Ectodermal cell (in vitro differentiated cells): Measurements from ENCODE around the gene CADM3.

Experiments
- H3K27ac ChIP-seq: 2 replicates; pipeline ENCODE4 v1.7.0; 2013; ENCODE audit warnings: mild to moderate bottlenecking, low read depth, low read length; ENCODE audit not compliant: insufficient read depth, poor library complexity, severe bottlenecking
- H3K27me3 ChIP-seq: 2 replicates; pipeline ENCODE4 v1.7.0; 2013; ENCODE audit warnings: mild to moderate bottlenecking, low read length; ENCODE audit not compliant: insufficient read depth, control insufficient read depth, poor library complexity, severe bottlenecking
- H3K36me3 ChIP-seq: one replicate; pipeline ENCODE4 v1.7.0; 2013; ENCODE audit warnings: low read length; ENCODE audit not compliant: control insufficient read depth, insufficient read depth
- H3K4me1 ChIP-seq: one replicate; pipeline ENCODE4 v1.7.0; 2013; ENCODE audit warnings: low read length; ENCODE audit not compliant: control insufficient read depth, insufficient read depth
- H3K4me3 ChIP-seq: 2 replicates; pipeline ENCODE4 v1.7.0; 2013; ENCODE audit warnings: low read depth, low read length, control low read depth; ENCODE audit not compliant: insufficient read depth
- H3K9me3 ChIP-seq: 2 replicates; pipeline ENCODE4 v1.7.0; 2013; ENCODE audit warnings: mild to moderate bottlenecking, low read length, moderate library complexity; ENCODE audit not compliant: control insufficient read depth
- WGBS, 2 experiments: methylation state at CpG; one replicate each; pipeline ENCODE4 v1.1.7; 2013; ENCODE audit warnings: missing lambda C conversion rate in 2 of 2; 5-methylcytosine and 5-hydroxymethylcytosine counted together

CADM3 gene

DNA sequence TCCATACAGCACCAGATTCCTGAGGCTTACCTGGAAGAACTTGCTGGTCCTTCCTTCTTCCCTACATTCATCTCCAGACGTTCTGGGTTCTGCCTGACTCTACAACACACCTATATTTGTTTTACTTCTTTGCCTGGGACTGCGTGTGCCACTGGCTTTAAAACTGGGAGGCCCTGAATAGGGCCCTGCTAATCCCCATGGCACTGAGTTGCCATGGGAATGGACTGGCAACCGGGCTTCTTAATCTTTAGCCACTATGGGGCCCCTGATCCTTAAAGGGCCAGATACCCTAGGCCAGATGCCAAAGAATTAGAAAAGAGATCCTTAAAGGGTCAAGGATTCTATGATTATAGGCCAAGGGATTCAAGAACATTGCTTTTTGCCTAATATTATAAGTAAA lies 24.4 kb upstream of the CADM3 start:
- Histone ChIP-seq H3K27me3 (no peaks in the 10 kb centered on the region), H3K27ac (no peak overlapping the region), H3K36me3 (no peaks in the 10 kb centered on the region), H3K4me3 (no peak overlapping the region), H3K9me3 (no peaks in the 10 kb centered on the region), H3K4me1 (peaks cover 4% of the 10 kb centered on the region)
- 26 to 55% methylated on average over 3 of the region's 3 CpGs for WGBS, 2 experiments

- no peak overlapping the region for H3K27ac ChIP-seq
- H3K27me3 ChIP-seq: no peaks in the 10 kb centered on the region
- H3K4me1 ChIP-seq: peaks cover under 1% of the 10 kb centered on the region
- no peaks in the 10 kb centered on the region for H3K9me3 ChIP-seq
- WGBS, 2 experiments: 69 to 89% methylated on average over 1 to 3 of the region's 3 CpGs
- H3K36me3 ChIP-seq: no peaks in the 10 kb centered on the region
- no peak overlapping the region for H3K4me3 ChIP-seq
These were observed 19.4 kb upstream of the CADM3 start for GRCh38 chr1:159152031-159152430.

DNA sequence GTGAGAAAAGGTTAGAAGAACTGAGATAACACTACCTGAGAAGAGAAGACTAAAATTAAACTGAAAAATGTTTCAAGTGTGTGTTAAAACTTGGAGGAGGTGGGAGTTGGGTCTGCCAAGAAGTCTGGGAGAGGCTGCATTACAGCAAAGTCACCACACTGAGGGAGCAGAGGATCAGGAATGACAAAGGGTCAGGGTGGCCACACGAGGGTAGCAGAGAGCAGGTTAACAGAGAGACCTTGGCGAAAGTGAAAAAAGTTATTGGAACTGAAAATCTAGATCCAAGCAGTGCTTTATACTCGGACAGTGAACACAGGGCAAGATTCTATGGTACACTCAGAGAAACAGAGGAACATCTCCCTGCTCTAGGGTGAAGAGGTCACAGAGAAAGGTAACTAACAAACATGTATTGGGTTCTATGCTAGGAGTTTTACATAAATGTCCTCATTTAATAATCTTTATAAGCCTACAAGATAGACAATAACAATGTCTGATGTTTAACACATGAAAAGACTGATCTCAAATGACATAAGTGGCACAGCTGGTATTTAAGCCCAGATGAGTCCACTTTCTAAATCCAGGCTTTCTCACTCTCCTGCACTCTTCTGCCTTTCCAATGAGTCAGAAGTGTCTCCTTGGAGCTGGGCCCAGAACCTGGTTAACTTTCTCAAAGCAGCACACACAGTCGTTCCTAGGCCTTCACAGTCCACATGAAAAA lies 10.3 kb upstream of the CADM3 start:
- Histone ChIP-seq H3K9me3 (no peaks in the 10 kb centered on the region), H3K27ac (no peak overlapping the region), H3K4me1 (peaks cover 4% of the 10 kb centered on the region), H3K27me3 (no peaks in the 10 kb centered on the region), H3K4me3 (no peak overlapping the region), H3K36me3 (no peaks in the 10 kb centered on the region)
- WGBS, 2 experiments: 14 to 21% methylated on average over 4 of the region's 4 CpGs

GRCh38 chr1:159161719-159162026 lies 9.7 kb upstream of the CADM3 start:
- H3K9me3 ChIP-seq: no peaks in the 10 kb centered on the region
- WGBS, 2 experiments: 92 to 100% methylated on average over 1 of the region's 1 CpG
- H3K27ac ChIP-seq: no peak overlapping the region
- H3K27me3 ChIP-seq: no peaks in the 10 kb centered on the region
- no peaks in the 10 kb centered on the region for H3K36me3 ChIP-seq
- peaks cover 4% of the 10 kb centered on the region for H3K4me1 ChIP-seq
- no peak overlapping the region for H3K4me3 ChIP-seq

DNA sequence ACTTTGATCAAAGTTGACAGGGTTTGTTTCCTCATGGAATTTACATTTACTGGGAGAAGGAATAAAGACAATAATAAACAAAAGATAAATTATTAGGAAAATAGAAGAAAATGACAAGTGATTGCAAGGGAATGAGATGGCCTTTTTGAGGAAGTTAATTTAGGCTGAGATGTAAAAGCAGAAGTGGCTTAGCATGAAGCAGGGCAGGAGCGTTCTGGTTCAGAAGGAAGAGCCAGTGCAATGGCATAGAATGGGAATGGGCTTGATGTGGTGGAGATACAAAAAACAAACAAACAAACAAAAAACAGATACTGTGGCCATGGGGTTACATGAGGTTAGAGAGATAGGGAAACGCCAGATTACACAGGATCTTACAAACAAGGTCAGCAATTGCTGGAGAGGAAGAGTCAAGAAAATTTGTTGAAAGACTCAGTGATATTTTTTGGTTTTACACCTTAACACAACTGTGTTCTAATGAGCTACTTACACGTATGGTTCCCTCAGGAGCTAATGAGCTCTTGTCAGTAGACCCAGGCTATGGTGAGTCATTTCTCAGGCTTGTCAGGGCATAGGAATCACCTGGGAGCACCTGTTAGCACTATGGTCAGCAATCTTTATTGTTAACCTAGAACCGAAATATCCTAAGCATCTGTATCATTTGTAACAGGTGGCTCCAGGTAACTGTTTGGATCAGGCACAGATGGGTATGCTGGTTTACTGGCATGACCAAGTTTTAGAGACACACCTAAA lies 8.7 kb upstream of the CADM3 start:
- Histone ChIP-seq H3K27ac (no peak overlapping the region), H3K9me3 (no peaks in the 10 kb centered on the region), H3K27me3 (no peaks in the 10 kb centered on the region), H3K36me3 (no peaks in the 10 kb centered on the region), H3K4me3 (no peak overlapping the region), H3K4me1 (peaks cover 4% of the 10 kb centered on the region)
- WGBS, 2 experiments: 92 to 93% methylated on average over 4 of the region's 4 CpGs

GRCh38 chr1:159163614-159164228 lies 7.7 kb upstream of the CADM3 start:
- Histone ChIP-seq H3K9me3 (no peaks in the 10 kb centered on the region), H3K36me3 (no peaks in the 10 kb centered on the region), H3K4me1 (peaks cover 4% of the 10 kb centered on the region), H3K27ac (no peak overlapping the region), H3K4me3 (no peak overlapping the region), H3K27me3 (no peaks in the 10 kb centered on the region)
- 59 to 70% methylated on average over 9 of the region's 9 CpGs for WGBS, 2 experiments

GRCh38 chr1:159168043-159168442 lies 3.4 kb upstream of the CADM3 start:
- Histone ChIP-seq H3K36me3 (no peaks in the 10 kb centered on the region), H3K27ac (no peak overlapping the region), H3K4me3 (no peak overlapping the region), H3K4me1 (peaks cover 13% of the 10 kb centered on the region), H3K9me3 (no peaks in the 10 kb centered on the region), H3K27me3 (no peaks in the 10 kb centered on the region)
- WGBS, 2 experiments: 76 to 80% methylated on average over 4 of the region's 4 CpGs

DNA sequence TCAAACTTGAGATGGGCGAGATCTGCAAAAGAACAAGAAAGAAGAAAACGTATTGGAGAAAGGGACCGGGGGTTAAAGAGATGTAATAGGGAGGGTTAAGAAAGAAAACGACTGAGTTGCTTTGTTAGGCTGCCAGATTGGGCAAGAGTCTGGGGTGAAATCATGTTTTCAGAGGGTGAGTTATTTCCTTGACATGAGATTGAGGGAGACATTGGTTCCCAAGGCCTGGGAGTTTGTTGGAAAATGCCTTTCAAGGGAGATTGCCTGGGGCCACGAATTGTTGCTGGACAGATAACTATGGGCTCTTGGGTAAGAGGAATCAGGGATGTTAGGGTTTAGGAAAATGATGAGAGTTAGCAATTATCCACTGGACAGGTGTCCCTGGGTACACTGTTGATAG lies 776 bp upstream of the CADM3 start:
- 78 to 83% methylated on average over 5 of the region's 5 CpGs for WGBS, 2 experiments

GRCh38 chr1:159171688-159172501 lies 480 bp downstream of the CADM3 start:
- no peaks in the 10 kb centered on the region for H3K9me3 ChIP-seq
- H3K36me3 ChIP-seq: no peaks in the 10 kb centered on the region
- no peaks in the 10 kb centered on the region for H3K27me3 ChIP-seq
- H3K27ac ChIP-seq: no peak overlapping the region
- peaks cover 15% of the 10 kb centered on the region for H3K4me1 ChIP-seq
- WGBS, 2 experiments: 0 to 1% methylated on average over 49 of the region's 49 CpGs
- peak overlapping the region; percentile 82 for H3K4me3 ChIP-seq

More for the DNA sequence above, 776 bp upstream of the CADM3 start:
- Histone ChIP-seq H3K4me3 (peak overlapping the region; percentile 82), H3K9me3 (no peaks in the 10 kb centered on the region), H3K36me3 (no peaks in the 10 kb centered on the region), H3K27me3 (no peaks in the 10 kb centered on the region), H3K4me1 (peaks cover 15% of the 10 kb centered on the region), H3K27ac (no peak overlapping the region)
